Liver (tissue), 9 donors: ENCODE data around the gene CELF4. TPM values are rescaled to one million over a fixed set of nuclear protein-coding genes. Genes with fewer than 3 reads are reported as not detected.

Source experiments
- DNase-seq: peaks from one replicate; pipeline ENCODE4 v3.0.0-alpha.2; 2017; ENCODE audit warnings: low spot score
- H3K27ac ChIP-seq, 2 donors: one replicate each; pipeline ENCODE4 v1.7.0; 2013; ENCODE audit warnings: inconsistent platforms in 2 of 2, low read length in 2 of 2, control low read depth in 1 of 2, low read depth in 1 of 2, mild to moderate bottlenecking in 1 of 2
- H3K27me3 ChIP-seq, 4 donors: one replicate each; pipeline versions ENCODE4 v1.6.1 to v1.7.0; 2013; ENCODE audit warnings: low read length in 3 of 4, inconsistent platforms in 1 of 4, mild to moderate bottlenecking in 1 of 4, moderate library complexity in 1 of 4; ENCODE audit not compliant: control insufficient read depth in 4 of 4, insufficient read depth in 4 of 4
- H3K36me3 ChIP-seq, 4 donors: one replicate each; pipeline versions ENCODE4 v1.6.1 to v1.7.0; 2013; ENCODE audit warnings: low read length in 3 of 4, mild to moderate bottlenecking in 3 of 4, low read depth in 1 of 4, moderate library complexity in 1 of 4; ENCODE audit not compliant: control insufficient read depth in 4 of 4, insufficient read depth in 3 of 4
- H3K4me1 ChIP-seq, 4 donors: one replicate each; pipeline versions ENCODE4 v1.6.1 to v1.7.0; 2013; ENCODE audit warnings: low read length in 3 of 4, mild to moderate bottlenecking in 3 of 4, moderate library complexity in 1 of 4; ENCODE audit not compliant: control insufficient read depth in 4 of 4, insufficient read depth in 4 of 4
- H3K4me3 ChIP-seq, 3 donors: one replicate each; pipeline versions ENCODE4 v1.6.1 to v1.7.0; 2013; ENCODE audit warnings: low read length in 3 of 3, control low read depth in 1 of 3, low read depth in 1 of 3, mild to moderate bottlenecking in 1 of 3
- H3K9ac ChIP-seq, 2 donors: one replicate each; pipeline ENCODE4 v1.7.0; 2013; ENCODE audit warnings: low read length in 2 of 2, mild to moderate bottlenecking in 2 of 2, moderate library complexity in 2 of 2, control low read depth in 1 of 2, low read depth in 1 of 2
- H3K9me3 ChIP-seq, 4 donors: one replicate each; pipeline versions ENCODE4 v1.6.1 to v1.7.0; 2013; ENCODE audit warnings: low read length in 3 of 4; ENCODE audit not compliant: control insufficient read depth in 4 of 4
- EGR1 ChIP-seq, 2 donors: IDR thresholded peaks; 2 replicates each; pipeline ENCODE4 v1.6.1; 2016 to 2018; ENCODE audit warnings: antibody characterized with exemption in 2 of 2, low read depth in 2 of 2
- FOXA1 ChIP-seq: IDR thresholded peaks from 2 replicates; pipeline ENCODE4 v1.6.1; 2016; ENCODE audit warnings: antibody characterized with exemption
- FOXA2 ChIP-seq: IDR thresholded peaks from 2 replicates; pipeline ENCODE4 v1.6.1; 2016; ENCODE audit warnings: antibody characterized with exemption
- GABPA ChIP-seq, 2 donors: IDR thresholded peaks in 1 of 2; conservative IDR thresholded peaks in 1 of 2; 2 replicates each; pipeline ENCODE4 v1.6.1; 2016; ENCODE audit warnings: antibody characterized with exemption in 2 of 2, mild to moderate bottlenecking in 1 of 2, moderate library complexity in 1 of 2
- HNF4A ChIP-seq, 2 donors: conservative IDR thresholded peaks; 2 replicates each; pipeline ENCODE4 v1.6.1; 2016; ENCODE audit warnings: antibody characterized with exemption in 2 of 2, mild to moderate bottlenecking in 2 of 2
- HNF4G ChIP-seq: IDR thresholded peaks from 2 replicates; pipeline ENCODE4 v1.6.1; 2016; ENCODE audit warnings: antibody characterized with exemption
- JUND ChIP-seq, 2 donors: IDR thresholded peaks; 2 replicates each; pipeline ENCODE4 v1.6.1; 2016; ENCODE audit warnings: antibody characterized with exemption in 2 of 2
- NR2F2 ChIP-seq: IDR thresholded peaks from 2 replicates; pipeline ENCODE4 v1.6.1; 2016; ENCODE audit warnings: antibody characterized with exemption
- RAD21 ChIP-seq, 2 donors: IDR thresholded peaks; 2 replicates each; pipeline ENCODE4 v1.6.1; 2016; ENCODE audit warnings: antibody characterized with exemption in 2 of 2, mild to moderate bottlenecking in 2 of 2
- RXRA ChIP-seq, 2 donors: IDR thresholded peaks; 2 replicates each; pipeline ENCODE4 v1.6.1; 2017 to 2018; ENCODE audit warnings: antibody characterized with exemption in 2 of 2, mild to moderate bottlenecking in 1 of 2
- SP1 ChIP-seq: IDR thresholded peaks from 2 replicates; pipeline ENCODE4 v1.6.1; 2018; ENCODE audit warnings: antibody characterized with exemption, mild to moderate bottlenecking
- TAF1 ChIP-seq: conservative IDR thresholded peaks from 2 replicates; pipeline ENCODE4 v1.6.1; 2016; ENCODE audit warnings: antibody characterized with exemption, mild to moderate bottlenecking
- YY1 ChIP-seq: IDR thresholded peaks from 2 replicates; pipeline ENCODE4 v1.6.1; 2016; ENCODE audit warnings: antibody characterized with exemption, mild to moderate bottlenecking
- WGBS: extraction: QIAGEN DNeasy Blood & Tissue Kit; methylation state at CpG from one replicate; pipeline ENCODE4 v1.1.7; 2013; 5-methylcytosine and 5-hydroxymethylcytosine counted together
- polyA plus RNA-seq, 2 donors: library from polyadenylated mRNA; stranded (reverse) in 1 of 2; unstranded in 1 of 2; fragments of 200-250 nt in 1 of 2; fragments of >200 nt in 1 of 2; fragmentation: Nextera tagmentation in 1 of 2; extraction: Ambion mirVana in 1 of 2; gene quantifications; one replicate each; pipeline versions ENCODE4 v1.2.1 to v1.2.3, GENCODE V29; 2013 to 2015
- total RNA-seq, 2 donors: library from RNA; depleted of rRNA; stranded (reverse); fragments of >200 nt; gene quantifications; one replicate each; pipeline ENCODE4 v1.2.3, GENCODE V29; 2014
- TF ChIP-seq, protein P1 (sequence below): IDR thresholded peaks from 2 replicates; pipeline ENCODE4 v1.6.1; 2016; ENCODE audit warnings: antibody characterized with exemption
- TF ChIP-seq, protein P2 (sequence below): IDR thresholded peaks from 2 replicates; pipeline ENCODE4 v1.6.1; 2016; ENCODE audit warnings: antibody characterized with exemption
- TF ChIP-seq, protein P3 (sequence below): IDR thresholded peaks from 2 replicates; pipeline ENCODE4 v1.6.1; 2016; ENCODE audit warnings: antibody characterized with exemption, mild to moderate bottlenecking
- TF ChIP-seq, protein P4 (sequence below): fragments of 150-350 bp; IDR thresholded peaks from 2 replicates; pipeline ENCODE4 v1.5.1; 2017; ENCODE audit warnings: improper control_type of control experiment, low read depth, low read length; ENCODE audit not compliant: missing input control
- TF ChIP-seq, protein P5 (sequence below): IDR thresholded peaks from 2 replicates; pipeline ENCODE4 v1.6.1; 2016; ENCODE audit warnings: antibody characterized with exemption
- donor health status: healthy.
- donor health status: healthy.
- donor health status: healthy.
- donor health status: healthy.
- donor health status: healthy.

Gene CELF4
- total and polyA plus RNA-seq, 4 donors: 0.08 to 0.28 (median 0.21) TPM; not detected in 1

DNA sequence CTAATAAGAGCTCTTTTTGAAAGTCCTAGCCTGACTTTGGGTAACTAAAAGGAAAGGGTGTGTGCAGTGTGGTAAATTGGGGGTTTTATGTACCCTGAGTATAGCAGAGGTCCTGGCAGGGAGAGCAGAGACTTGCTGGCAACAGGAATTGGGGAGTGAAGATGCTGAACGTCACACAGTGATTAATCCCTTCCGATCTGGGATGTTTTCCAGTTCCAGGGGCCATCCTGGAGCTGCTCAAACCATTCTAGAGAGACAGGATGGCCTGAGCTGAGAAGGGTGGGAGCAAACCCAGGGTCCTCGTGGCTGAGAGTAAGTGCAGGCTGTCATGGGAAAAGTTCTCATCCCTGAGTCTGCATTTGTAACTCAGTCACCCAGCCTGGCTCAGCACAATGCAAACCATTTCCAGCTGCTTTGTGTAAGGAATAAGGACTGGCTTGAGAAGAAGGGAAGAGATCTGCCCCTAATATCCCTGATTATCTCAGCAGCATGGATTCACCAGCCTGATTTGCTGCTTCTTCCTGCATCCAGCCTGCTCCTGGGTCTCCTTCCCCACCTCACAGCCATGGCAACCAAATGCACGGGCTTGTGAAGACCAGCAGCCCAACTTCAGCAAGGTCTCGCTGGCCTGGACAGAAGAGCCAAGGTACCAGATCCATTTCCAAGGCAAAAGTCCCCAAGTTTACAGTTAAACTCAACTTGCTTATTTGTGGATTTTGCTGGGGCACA, 47.1 kb upstream of the CELF4 start:
- Histone ChIP-seq H3K27ac (no peak overlapping the region), H3K9me3 (peaks cover 0 to 5% (median 1%) of the 10 kb centered on the region in 4 donors), H3K4me3 (no peak overlapping the region), H3K9ac (no peak overlapping the region), H3K27me3 (no peaks in the 10 kb centered on the region), H3K36me3 (no peaks in the 10 kb centered on the region), H3K4me1 (no peaks in the 10 kb centered on the region)
- DNase-seq: no peak
- 45% methylated on average over 5 of the region's 5 CpGs for WGBS
- TF ChIP-seq RXRA (IDR thresholded peaks at IDR 0.05) (no peak), FOXA2 (no peak), YY1 (no peak), HNF4G (no peak), RAD21 (IDR thresholded peaks at IDR 0.05) (no peak), EGR1 (IDR thresholded peaks at IDR 0.05; ENCODE audit: low read depth in 2 of 2) (no peak), HNF4A (conservative IDR thresholded peaks at IDR 0.05) (no peak), FOXA1 (no peak), NR2F2 (no peak), JUND (IDR thresholded peaks at IDR 0.05) (no peak), GABPA (IDR thresholded peaks at IDR 0.05 in 1 of 2, conservative IDR thresholded peaks at IDR 0.05 in 1 of 2) (no peak), TAF1 (no peak), SP1 (no peak)
- TF ChIP-seq, protein P1, sequence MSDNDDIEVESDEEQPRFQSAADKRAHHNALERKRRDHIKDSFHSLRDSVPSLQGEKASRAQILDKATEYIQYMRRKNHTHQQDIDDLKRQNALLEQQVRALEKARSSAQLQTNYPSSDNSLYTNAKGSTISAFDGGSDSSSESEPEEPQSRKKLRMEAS: no peak
- TF ChIP-seq, protein P2, sequence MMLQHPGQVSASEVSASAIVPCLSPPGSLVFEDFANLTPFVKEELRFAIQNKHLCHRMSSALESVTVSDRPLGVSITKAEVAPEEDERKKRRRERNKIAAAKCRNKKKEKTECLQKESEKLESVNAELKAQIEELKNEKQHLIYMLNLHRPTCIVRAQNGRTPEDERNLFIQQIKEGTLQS: no peak
- TF ChIP-seq, protein P3, sequence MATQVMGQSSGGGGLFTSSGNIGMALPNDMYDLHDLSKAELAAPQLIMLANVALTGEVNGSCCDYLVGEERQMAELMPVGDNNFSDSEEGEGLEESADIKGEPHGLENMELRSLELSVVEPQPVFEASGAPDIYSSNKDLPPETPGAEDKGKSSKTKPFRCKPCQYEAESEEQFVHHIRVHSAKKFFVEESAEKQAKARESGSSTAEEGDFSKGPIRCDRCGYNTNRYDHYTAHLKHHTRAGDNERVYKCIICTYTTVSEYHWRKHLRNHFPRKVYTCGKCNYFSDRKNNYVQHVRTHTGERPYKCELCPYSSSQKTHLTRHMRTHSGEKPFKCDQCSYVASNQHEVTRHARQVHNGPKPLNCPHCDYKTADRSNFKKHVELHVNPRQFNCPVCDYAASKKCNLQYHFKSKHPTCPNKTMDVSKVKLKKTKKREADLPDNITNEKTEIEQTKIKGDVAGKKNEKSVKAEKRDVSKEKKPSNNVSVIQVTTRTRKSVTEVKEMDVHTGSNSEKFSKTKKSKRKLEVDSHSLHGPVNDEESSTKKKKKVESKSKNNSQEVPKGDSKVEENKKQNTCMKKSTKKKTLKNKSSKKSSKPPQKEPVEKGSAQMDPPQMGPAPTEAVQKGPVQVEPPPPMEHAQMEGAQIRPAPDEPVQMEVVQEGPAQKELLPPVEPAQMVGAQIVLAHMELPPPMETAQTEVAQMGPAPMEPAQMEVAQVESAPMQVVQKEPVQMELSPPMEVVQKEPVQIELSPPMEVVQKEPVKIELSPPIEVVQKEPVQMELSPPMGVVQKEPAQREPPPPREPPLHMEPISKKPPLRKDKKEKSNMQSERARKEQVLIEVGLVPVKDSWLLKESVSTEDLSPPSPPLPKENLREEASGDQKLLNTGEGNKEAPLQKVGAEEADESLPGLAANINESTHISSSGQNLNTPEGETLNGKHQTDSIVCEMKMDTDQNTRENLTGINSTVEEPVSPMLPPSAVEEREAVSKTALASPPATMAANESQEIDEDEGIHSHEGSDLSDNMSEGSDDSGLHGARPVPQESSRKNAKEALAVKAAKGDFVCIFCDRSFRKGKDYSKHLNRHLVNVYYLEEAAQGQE: no peak
- TF ChIP-seq, protein P4, sequence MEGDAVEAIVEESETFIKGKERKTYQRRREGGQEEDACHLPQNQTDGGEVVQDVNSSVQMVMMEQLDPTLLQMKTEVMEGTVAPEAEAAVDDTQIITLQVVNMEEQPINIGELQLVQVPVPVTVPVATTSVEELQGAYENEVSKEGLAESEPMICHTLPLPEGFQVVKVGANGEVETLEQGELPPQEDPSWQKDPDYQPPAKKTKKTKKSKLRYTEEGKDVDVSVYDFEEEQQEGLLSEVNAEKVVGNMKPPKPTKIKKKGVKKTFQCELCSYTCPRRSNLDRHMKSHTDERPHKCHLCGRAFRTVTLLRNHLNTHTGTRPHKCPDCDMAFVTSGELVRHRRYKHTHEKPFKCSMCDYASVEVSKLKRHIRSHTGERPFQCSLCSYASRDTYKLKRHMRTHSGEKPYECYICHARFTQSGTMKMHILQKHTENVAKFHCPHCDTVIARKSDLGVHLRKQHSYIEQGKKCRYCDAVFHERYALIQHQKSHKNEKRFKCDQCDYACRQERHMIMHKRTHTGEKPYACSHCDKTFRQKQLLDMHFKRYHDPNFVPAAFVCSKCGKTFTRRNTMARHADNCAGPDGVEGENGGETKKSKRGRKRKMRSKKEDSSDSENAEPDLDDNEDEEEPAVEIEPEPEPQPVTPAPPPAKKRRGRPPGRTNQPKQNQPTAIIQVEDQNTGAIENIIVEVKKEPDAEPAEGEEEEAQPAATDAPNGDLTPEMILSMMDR: no peak

DNA sequence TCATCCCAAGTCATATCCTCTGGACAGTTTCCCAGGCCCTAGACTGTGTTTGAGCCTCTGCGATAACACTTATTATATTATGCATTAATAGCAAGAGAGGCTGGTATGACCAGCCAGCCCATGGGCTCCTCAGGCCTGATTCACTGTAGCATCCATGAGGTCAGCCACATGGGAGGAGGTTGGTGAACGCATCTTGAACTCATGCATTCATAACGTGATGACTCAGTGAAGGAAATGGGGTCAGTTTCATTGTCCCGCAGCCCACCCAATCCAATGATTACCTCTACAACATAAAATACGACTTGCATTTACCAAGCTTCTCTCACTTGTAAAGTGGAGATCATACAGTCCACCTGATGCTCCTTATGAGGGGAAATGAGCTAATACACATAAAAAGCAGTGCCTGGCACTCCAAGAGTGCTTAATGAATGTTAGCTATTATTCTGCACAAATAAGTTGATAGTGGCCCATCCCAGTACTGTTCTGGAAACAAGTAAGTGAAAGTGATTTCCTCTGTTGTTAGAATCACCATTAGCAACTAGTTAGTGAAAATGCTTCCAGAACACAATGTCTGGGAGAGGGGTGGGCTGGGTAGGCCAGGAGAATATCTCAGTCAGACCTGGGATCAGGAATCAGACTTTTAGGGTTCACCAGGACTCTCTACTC, 46.1 kb upstream of the CELF4 start:
- H3K4me1 ChIP-seq: no peaks in the 10 kb centered on the region
- DNase-seq: no peak
- no peak overlapping the region for H3K27ac ChIP-seq
- no peaks in the 10 kb centered on the region for H3K36me3 ChIP-seq
- no peak overlapping the region for H3K4me3 ChIP-seq
- 79% methylated on average over 5 of the region's 5 CpGs for WGBS
- H3K9me3 ChIP-seq: peaks cover 0 to 2% (median 0%) of the 10 kb centered on the region in 4 donors
- no peaks in the 10 kb centered on the region for H3K27me3 ChIP-seq
- no peak overlapping the region for H3K9ac ChIP-seq
- TF ChIP-seq, protein P3: no peak
- no peak for TF ChIP-seq TAF1
- TF ChIP-seq FOXA1: no peak
- TF ChIP-seq, protein P5, sequence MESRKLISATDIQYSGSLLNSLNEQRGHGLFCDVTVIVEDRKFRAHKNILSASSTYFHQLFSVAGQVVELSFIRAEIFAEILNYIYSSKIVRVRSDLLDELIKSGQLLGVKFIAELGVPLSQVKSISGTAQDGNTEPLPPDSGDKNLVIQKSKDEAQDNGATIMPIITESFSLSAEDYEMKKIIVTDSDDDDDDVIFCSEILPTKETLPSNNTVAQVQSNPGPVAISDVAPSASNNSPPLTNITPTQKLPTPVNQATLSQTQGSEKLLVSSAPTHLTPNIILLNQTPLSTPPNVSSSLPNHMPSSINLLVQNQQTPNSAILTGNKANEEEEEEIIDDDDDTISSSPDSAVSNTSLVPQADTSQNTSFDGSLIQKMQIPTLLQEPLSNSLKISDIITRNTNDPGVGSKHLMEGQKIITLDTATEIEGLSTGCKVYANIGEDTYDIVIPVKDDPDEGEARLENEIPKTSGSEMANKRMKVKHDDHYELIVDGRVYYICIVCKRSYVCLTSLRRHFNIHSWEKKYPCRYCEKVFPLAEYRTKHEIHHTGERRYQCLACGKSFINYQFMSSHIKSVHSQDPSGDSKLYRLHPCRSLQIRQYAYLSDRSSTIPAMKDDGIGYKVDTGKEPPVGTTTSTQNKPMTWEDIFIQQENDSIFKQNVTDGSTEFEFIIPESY: no peak
